HTERT RPE-1 (cell line): ENCODE measurements around the gene MRTFA.
"Not testable (repeated sequence)": the region's sequence is repeated elsewhere in the genome, so short reads cannot be mapped to it uniquely, and the experiment has no call there.

Source experiments
- in situ Hi-C: fragments of 300-500 bp; cut with MboI; formaldehyde crosslinking; loops from 4 replicates; pipeline ENCODE4 v1.14.3; 2020; ENCODE audit warnings: low sequenced_read_pairs

MRTFA gene

GRCh38 chr22:40560994-40561515 is 75.5 kb downstream of the MRTFA start:
- in situ Hi-C loops: no loop called here

- in situ Hi-C loops: no loop called here
Measured at GRCh38 chr22:40560551-40560950, 76.0 kb downstream of the MRTFA start.

GRCh38 chr22:40557972-40558371 is 78.5 kb downstream of the MRTFA start:
- in situ Hi-C loops: no loop called here

GRCh38 chr22:40556641-40557040 is 79.9 kb downstream of the MRTFA start:
- in situ Hi-C loops: no loop called here

DNA sequence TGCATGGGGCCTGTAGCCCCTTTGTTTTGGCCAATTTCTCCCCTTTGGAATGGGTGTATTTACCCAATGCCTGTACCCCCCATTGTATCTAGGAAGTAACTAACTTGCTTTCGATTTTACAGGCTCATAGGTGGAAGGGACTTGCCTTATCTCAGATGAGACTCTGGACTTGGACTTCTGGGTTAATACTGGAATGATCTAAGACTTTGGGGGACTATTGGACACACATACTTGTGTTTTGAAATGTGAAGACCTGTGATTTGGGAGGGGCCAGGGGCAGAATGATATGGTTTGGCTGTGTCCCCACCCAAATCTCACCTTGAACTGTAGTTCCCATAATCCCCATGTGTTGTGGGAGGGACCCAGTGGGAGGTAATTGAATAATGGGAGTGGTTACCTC is 82.5 kb downstream of the MRTFA start:
- in situ Hi-C loops: not testable (repeated sequence)

- in situ Hi-C loops: no loop called here
Measured at GRCh38 chr22:40553014-40553554, 83.4 kb downstream of the MRTFA start.

DNA sequence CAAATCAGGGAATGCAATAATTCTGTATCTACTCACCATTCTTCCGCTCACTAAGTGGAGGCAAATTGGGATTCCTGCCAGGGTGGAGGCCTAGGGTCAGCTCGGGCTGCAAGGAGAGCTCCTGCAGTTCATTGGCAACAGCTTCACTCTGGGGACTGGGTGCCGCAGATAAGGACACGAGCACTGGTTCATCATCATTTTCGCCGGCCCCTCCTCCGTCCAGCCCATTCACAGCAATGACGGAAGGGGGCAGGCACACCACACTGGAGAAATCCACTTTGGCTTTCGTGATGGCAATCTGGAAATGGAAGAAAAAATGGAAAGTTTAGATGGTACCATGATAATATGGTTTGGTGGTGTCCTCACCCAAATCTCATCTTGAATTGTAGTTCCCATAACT is 84.4 kb downstream of the MRTFA start:
- in situ Hi-C loops: no loop called here

GRCh38 chr22:40547729-40548143 is 88.8 kb downstream of the MRTFA start:
- in situ Hi-C loops: no loop called here

- in situ Hi-C loops: no loop called here
Measured at GRCh38 chr22:40544758-40545157, 91.8 kb downstream of the MRTFA start.

DNA sequence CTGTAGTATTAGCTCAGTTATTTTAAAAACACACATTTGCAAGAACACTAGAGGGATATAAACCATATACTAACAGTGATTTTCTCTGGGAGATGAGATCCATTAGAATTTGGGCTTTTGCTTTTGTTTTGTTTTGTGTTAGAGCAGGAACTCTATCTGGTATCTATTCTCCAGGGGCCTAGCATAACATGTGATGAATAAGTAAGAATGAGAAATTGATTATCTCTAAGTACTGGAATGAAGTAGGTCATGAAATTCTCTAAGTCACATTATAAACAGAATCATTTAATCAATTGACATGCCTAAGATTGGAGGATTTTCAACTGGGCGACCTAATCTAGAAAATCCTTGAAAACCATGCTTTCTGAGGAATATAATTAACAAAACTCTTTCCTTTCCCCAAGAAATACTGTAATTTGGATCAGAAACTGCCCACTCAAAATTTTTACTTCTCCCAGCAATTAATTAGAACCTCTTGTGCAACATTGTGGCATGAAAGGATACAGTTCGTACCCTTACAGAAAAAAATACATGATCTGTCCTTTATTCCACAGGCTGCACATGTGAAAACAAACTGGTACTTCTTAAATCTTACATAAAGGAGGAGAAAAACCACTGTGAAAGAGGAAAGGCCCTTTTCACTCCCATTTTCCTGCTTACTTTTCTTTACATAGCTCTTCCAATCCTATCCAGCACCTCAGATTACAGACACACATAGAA is 93.5 kb downstream of the MRTFA start:
- in situ Hi-C loops: no loop called here

DNA sequence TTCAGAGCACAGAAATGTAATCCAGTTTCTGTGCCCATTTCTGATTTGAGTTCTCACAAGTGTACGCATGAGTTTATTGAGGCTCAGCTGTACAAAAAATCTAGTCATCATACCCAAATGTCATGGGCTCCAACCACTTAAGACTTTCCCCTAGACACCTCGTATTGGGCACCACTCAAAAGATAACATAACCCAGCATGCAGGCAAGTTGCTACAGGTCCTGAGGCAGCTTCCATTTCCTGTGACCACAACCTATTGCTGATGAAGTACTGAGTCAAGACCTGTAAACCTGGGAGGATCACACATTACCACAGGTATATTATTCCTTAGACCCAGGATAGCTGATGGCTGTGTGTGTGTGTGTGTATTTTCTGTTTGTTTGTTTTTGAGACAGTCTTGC is 95.2 kb downstream of the MRTFA start:
- in situ Hi-C loops: no loop called here

- in situ Hi-C loops: no loop called here
Measured at GRCh38 chr22:40540265-40540664, 96.3 kb downstream of the MRTFA start.

DNA sequence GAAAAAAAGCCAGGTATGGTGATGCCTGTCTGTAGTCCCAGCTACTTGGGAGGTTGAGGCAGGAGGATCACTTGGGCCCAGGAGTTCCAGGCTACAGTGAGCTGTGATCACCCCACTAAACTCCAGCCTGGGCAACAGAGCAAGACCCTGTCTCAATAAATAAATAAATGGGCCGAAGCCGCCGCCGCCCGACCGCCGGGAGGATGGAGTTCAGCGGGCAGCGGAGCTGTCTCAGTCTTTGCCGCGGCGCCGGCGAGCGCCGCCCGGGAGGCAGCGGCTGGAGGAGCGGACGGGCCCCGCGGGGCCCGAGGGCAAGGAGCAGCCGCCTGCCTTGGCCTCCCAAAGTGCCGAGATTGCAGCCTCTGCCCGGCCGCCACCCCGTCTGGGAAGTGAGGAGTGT is 100.4 kb downstream of the MRTFA start:
- in situ Hi-C loops: not testable (repeated sequence)

- in situ Hi-C loops: no loop called here
Measured at GRCh38 chr22:40535642-40536041, 100.9 kb downstream of the MRTFA start.

GRCh38 chr22:40535189-40535512 is 101.4 kb downstream of the MRTFA start:
- in situ Hi-C loops: no loop called here

DNA sequence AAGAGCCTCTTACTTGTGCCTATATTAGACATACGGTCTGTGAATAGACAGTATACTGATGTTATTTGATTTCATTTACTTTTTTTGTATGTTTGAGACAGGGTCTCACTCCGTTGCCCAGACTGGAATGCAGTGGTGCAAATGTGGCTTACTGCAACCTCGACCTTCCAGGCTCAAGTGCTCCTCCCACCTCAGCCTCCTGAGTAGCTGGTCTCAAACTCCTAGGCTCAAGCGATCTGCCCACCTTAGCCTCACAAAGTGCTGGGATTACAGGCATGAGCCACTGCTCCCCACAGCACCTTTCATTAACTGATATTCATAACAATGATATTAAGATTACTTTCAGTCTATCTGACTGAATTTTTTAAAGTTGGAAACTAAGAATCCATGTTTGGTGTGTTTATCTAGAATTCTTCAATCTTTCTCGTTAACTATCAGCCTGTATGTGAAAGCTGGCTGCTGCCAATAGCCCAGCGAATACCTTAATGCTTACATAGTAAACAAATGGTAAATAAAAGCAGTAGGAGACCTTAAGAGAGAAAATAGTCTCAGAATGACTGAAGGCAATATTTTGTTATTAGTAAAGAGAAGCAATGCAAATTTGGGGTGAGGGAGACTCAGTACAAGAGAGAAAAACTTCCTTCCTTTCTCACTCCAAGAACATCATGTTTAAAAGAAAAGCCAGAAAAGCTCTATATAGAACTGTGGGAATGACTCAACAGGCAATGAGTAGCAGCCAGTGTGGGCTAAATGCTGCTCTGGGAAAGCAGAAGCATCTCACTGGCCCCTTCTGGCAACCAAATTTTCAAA is 101.9 kb downstream of the MRTFA start:
- in situ Hi-C loops: no loop called here

DNA sequence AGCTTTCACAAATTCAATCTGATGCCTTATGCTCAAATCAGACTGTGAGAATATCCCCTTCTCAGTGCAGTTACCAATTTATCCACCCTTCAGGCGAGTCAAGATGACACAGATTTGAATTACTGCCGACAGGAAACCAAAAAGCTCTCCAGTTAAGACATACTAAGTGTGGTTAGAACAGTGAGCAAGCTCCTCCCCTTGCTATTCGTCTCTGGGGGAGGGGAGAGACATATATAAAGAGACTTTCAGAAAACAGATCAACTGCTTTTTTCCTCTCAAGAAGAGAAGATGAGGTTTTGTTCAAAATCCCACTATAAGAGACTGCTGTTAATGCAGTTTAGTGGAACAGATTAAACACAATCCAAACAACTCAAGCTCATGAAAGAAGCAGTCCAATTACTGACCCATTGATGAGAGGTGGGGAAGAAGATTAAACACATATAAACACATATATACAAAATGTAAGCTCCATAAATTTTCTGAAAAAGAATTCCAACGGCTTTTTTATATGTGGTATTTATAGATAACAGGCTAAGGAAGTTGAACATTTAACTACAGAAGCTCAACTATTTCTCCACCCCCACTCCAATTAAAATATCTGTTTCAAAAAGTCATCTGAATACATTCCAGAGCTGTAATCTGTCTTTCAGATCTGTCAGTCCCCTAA is 102.7 kb downstream of the MRTFA start:
- in situ Hi-C loops: no loop called here

GRCh38 chr22:40531951-40532900 is 104.3 kb downstream of the MRTFA start:
- in situ Hi-C loops: no loop called here

DNA sequence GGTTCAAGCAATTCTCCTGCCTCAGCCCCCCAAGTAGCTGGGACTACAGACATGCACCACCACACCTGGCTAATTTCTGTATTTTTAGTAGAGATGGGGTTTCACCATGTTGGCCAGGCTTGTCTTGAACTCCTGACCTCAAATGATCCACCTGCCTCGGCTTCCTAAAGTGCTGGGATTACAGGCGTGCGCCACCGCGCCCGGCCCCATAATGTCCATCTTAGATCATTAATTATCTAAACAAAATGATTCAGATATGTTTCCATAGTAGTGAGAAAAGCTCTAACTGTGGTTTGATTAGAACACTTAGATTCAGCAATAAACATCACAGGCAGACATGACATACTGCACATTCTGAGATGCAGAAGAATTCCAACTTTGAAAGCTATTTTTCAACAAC is 106.1 kb downstream of the MRTFA start:
- in situ Hi-C loops: not testable (repeated sequence)

DNA sequence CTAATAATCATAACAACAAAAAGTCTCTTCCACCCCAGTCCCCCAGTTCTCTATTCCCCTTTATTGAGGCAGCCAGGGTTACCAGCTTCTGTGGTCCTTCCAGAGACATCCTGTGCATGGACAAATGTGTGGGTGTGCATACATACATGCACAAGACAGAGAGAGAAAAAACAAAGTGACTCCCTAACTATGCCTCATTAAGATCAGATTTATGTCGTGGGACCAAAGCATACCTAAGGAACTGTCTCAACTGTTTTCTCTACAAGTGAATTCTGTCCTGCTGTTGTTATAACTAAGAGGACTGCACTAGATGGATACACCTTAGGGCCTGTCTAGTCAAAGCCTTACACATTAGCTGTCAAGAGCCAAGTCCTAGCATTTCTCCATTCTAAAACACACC is 106.7 kb downstream of the MRTFA start:
- in situ Hi-C loops: no loop called here
